HEK293 (cell line): ENCODE data around the gene OSTC.

ENCODE experiments used
- CTCF ChIA-PET: fragments of 350-600 bp; formaldehyde crosslinking; extraction: SDS; loops from one replicate; lab custom pipeline; 2021; ENCODE audit warnings: antibody characterized with exemption; lab: Yijun Ruan, JAX
- POLR2A ChIA-PET: fragments of 300-600 bp; formaldehyde crosslinking; extraction: SDS; loops from one replicate; lab custom pipeline; 2020; ENCODE audit warnings: antibody characterized with exemption, inconsistent platforms; lab: Yijun Ruan, JAX
- H3K27ac ChIP-seq: fragments of 200-500 bp; sonication (Bioruptor generic); 2 replicates; pipeline ENCODE4 v1.5.1; 2014; ENCODE audit warnings: low read depth, low read length, control low read depth, inconsistent platforms; ENCODE audit errors: extremely low read depth
- H3K36me3 ChIP-seq, 2 experiments: fragments of 200-500 bp in 1 of 2; sonication (Bioruptor generic) in 1 of 2; 1 replicate in 1 of 2; 2 replicates in 1 of 2; pipeline ENCODE4 v1.5.1; 2014 to 2017; ENCODE audit warnings: inconsistent platforms in 2 of 2, low read length in 2 of 2; ENCODE audit not compliant: control insufficient read depth in 2 of 2, insufficient read depth in 1 of 2
- H3K4me1 ChIP-seq: fragments of 200-500 bp; sonication (Bioruptor generic); 2 replicates; pipeline ENCODE4 v1.5.1; 2014; ENCODE audit warnings: mild to moderate bottlenecking, low read length, inconsistent platforms; ENCODE audit not compliant: control insufficient read depth, insufficient read depth
- H3K4me3 ChIP-seq: 2 replicates; pipeline ENCODE4 v1.5.1; 2011; ENCODE audit warnings: low read depth, mild to moderate bottlenecking, control low read depth, low read length, moderate library complexity
- H3K9me3 ChIP-seq: fragments of 200-500 bp; sonication (Bioruptor generic); 2 replicates; pipeline ENCODE4 v1.5.1; 2014; ENCODE audit warnings: low read depth, low read length, inconsistent platforms; ENCODE audit not compliant: control insufficient read depth, insufficient read depth
- AEBP2 ChIP-seq: fragments of 450-650 bp; formaldehyde crosslinking; IDR thresholded peaks from 2 replicates; pipeline ENCODE4 v1.5.1; 2016; ENCODE audit warnings: missing biosample characterization, missing genetic modification characterization, borderline replicate concordance
- PRDM4 ChIP-seq: fragments of 450-650 bp; formaldehyde crosslinking; IDR thresholded peaks from 2 replicates; pipeline ENCODE4 v1.5.1; 2017; ENCODE audit warnings: missing biosample characterization, missing genetic modification characterization
- SP2 ChIP-seq: fragments of 450-650 bp; formaldehyde crosslinking; IDR thresholded peaks from 2 replicates; pipeline ENCODE4 v1.5.1; 2016; ENCODE audit warnings: missing biosample characterization, missing genetic modification characterization
- TRIM28 ChIP-seq: IDR thresholded peaks from 2 replicates; pipeline ENCODE4 v1.6.1; 2011; ENCODE audit warnings: low read length, control low read depth, borderline replicate concordance
- WT1 ChIP-seq: fragments of 450-650 bp; formaldehyde crosslinking; IDR thresholded peaks from 2 replicates; pipeline ENCODE4 v1.5.1; 2016; ENCODE audit warnings: missing biosample characterization, missing genetic modification characterization
- ZBTB1 ChIP-seq: fragments of 450-650 bp; formaldehyde crosslinking; IDR thresholded peaks from 2 replicates; pipeline ENCODE4 v1.5.1; 2016; ENCODE audit warnings: missing biosample characterization, missing genetic modification characterization
- ZFP41 ChIP-seq: fragments of 450-650 bp; formaldehyde crosslinking; IDR thresholded peaks from 2 replicates; pipeline ENCODE4 v1.5.1; 2016; ENCODE audit warnings: missing biosample characterization, missing genetic modification characterization, borderline replicate concordance
- ZNF112 ChIP-seq: fragments of 450-650 bp; formaldehyde crosslinking; IDR thresholded peaks from 2 replicates; pipeline ENCODE4 v1.5.0; 2017; ENCODE audit warnings: missing biosample characterization, missing genetic modification characterization
- ZNF146 ChIP-seq: fragments of 450-650 bp; formaldehyde crosslinking; IDR thresholded peaks from 2 replicates; pipeline ENCODE4 v1.5.1; 2016; ENCODE audit warnings: missing biosample characterization, missing genetic modification characterization
- ZNF184 ChIP-seq: fragments of 450-650 bp; IDR thresholded peaks from 2 replicates; pipeline ENCODE4 v1.5.1; 2018; ENCODE audit warnings: missing biosample characterization, mild to moderate bottlenecking, missing genetic modification characterization
- ZNF362 ChIP-seq: fragments of 450-650 bp; formaldehyde crosslinking; IDR thresholded peaks from 2 replicates; pipeline ENCODE4 v1.5.1; 2016; ENCODE audit warnings: missing biosample characterization, missing genetic modification characterization
- ZNF416 ChIP-seq: fragments of 450-650 bp; formaldehyde crosslinking; IDR thresholded peaks from 2 replicates; pipeline ENCODE4 v1.5.1; 2016; ENCODE audit warnings: missing biosample characterization, missing genetic modification characterization
- ZNF433 ChIP-seq: fragments of 450-650 bp; formaldehyde crosslinking; IDR thresholded peaks from 2 replicates; pipeline ENCODE4 v1.5.1; 2016; ENCODE audit warnings: missing biosample characterization, missing genetic modification characterization, low read depth
- ZNF548 ChIP-seq: fragments of 450-650 bp; formaldehyde crosslinking; IDR thresholded peaks from 2 replicates; pipeline ENCODE4 v1.5.1; 2016; ENCODE audit warnings: missing biosample characterization, missing genetic modification characterization
- ZNF561 ChIP-seq: fragments of 450-650 bp; IDR thresholded peaks from 2 replicates; pipeline ENCODE4 v1.5.1; 2018; ENCODE audit warnings: missing biosample characterization, missing genetic modification characterization, borderline replicate concordance
- ZNF600 ChIP-seq: fragments of 450-650 bp; formaldehyde crosslinking; IDR thresholded peaks from 2 replicates; pipeline ENCODE4 v1.5.1; 2016; ENCODE audit warnings: missing biosample characterization, missing genetic modification characterization
- ZNF610 ChIP-seq: fragments of 450-650 bp; formaldehyde crosslinking; IDR thresholded peaks from 2 replicates; pipeline ENCODE4 v1.5.1; 2016; ENCODE audit warnings: missing biosample characterization, missing genetic modification characterization, borderline replicate concordance
- ZNF776 ChIP-seq: fragments of 450-650 bp; formaldehyde crosslinking; IDR thresholded peaks from 2 replicates; pipeline ENCODE4 v1.5.0; 2017; ENCODE audit warnings: missing biosample characterization, missing genetic modification characterization, borderline replicate concordance
- ZNF837 ChIP-seq: fragments of 450-650 bp; formaldehyde crosslinking; IDR thresholded peaks from 2 replicates; pipeline ENCODE4 v1.5.1; 2016; ENCODE audit warnings: missing biosample characterization, missing genetic modification characterization
- ZSCAN16 ChIP-seq: fragments of 450-650 bp; formaldehyde crosslinking; IDR thresholded peaks from 2 replicates; pipeline ENCODE4 v1.5.1; 2016; ENCODE audit warnings: missing biosample characterization, missing genetic modification characterization
- ZSCAN30 ChIP-seq: fragments of 450-650 bp; IDR thresholded peaks from 2 replicates; pipeline ENCODE4 v1.5.1; 2018; ENCODE audit warnings: missing biosample characterization, mild to moderate bottlenecking, missing genetic modification characterization, moderate library complexity

OSTC gene

GRCh38 chr4:108702960-108703359 is 52.6 kb downstream of the OSTC start:
- no peaks in the 10 kb centered on the region for H3K4me1 ChIP-seq
- no peak overlapping the region for H3K4me3 ChIP-seq
- no peaks in the 10 kb centered on the region for H3K36me3 ChIP-seq
- H3K9me3 ChIP-seq: no peaks in the 10 kb centered on the region
- no peak overlapping the region for H3K27ac ChIP-seq
- CTCF ChIA-PET: interaction anchor here (1.1 kb wide), 1 partner anchor 16 kb away, joined by 3 read pairs; no protein-coding TSS in a partner anchor
- TF ChIP-seq SP2 (tag by site-specific recombination) (no peak), ZNF416 (tag by site-specific recombination) (no peak), ZNF112 (tag by site-specific recombination) (no peak), ZNF362 (tag by site-specific recombination) (no peak), ZNF776 (tag by site-specific recombination) (no peak), ZSCAN30 (tag by site-specific recombination) (no peak), ZNF146 (tag by site-specific recombination) (no peak)
- TF ChIP-seq, all 188 proteins: peak for 0
- POLR2A ChIA-PET: no interaction called here

GRCh38 chr4:108703370-108703769 is 53.0 kb downstream of the OSTC start:
- Histone ChIP-seq H3K27ac (no peak overlapping the region), H3K4me3 (no peak overlapping the region), H3K4me1 (no peaks in the 10 kb centered on the region), H3K36me3 (no peaks in the 10 kb centered on the region), H3K9me3 (no peaks in the 10 kb centered on the region)
- TF ChIP-seq ZBTB1 (no peak), ZSCAN16 (no peak), ZNF600 (tag by site-specific recombination) (no peak)
- ChIA-PET CTCF (interaction anchor here (1.1 kb wide), 1 partner anchor 16 kb away, joined by 3 read pairs; no protein-coding TSS in a partner anchor), POLR2A (no interaction called here)

GRCh38 chr4:108703966-108704365 is 53.6 kb downstream of the OSTC start:
- H3K27ac ChIP-seq: no peak overlapping the region
- no peaks in the 10 kb centered on the region for H3K4me1 ChIP-seq
- ChIA-PET CTCF (no interaction called here), POLR2A (no interaction called here)
- H3K4me3 ChIP-seq: no peak overlapping the region
- no peaks in the 10 kb centered on the region for H3K36me3 ChIP-seq
- TF ChIP-seq AEBP2 (tag by site-specific recombination): no peak
- no peak for TF ChIP-seq ZNF561 (tag by site-specific recombination)
- TF ChIP-seq ZFP41 (tag by site-specific recombination): no peak
- no peaks in the 10 kb centered on the region for H3K9me3 ChIP-seq

- POLR2A ChIA-PET: no interaction called here
- TF ChIP-seq WT1 (tag by site-specific recombination) (no peak), PRDM4 (tag by site-specific recombination) (no peak), ZNF548 (tag by site-specific recombination) (no peak), TRIM28 (no peak), ZNF837 (tag by site-specific recombination) (no peak), ZNF433 (tag by site-specific recombination) (no peak), ZNF184 (no peak), ZNF610 (tag by site-specific recombination) (no peak), ZBTB1 (no peak)
Measured at GRCh38 chr4:108706289-108706688, 55.9 kb downstream of the OSTC start.

More at GRCh38 chr4:108706289-108706688, 55.9 kb downstream of the OSTC start:
- CTCF ChIA-PET: interaction anchor here (0.5 kb wide), 1 partner anchor 669 kb away, joined by 3 read pairs; no protein-coding TSS in a partner anchor
- H3K4me3 ChIP-seq: no peak overlapping the region
- H3K27ac ChIP-seq: no peak overlapping the region
- H3K9me3 ChIP-seq: no peaks in the 10 kb centered on the region
- H3K36me3 ChIP-seq: no peaks in the 10 kb centered on the region
- no peaks in the 10 kb centered on the region for H3K4me1 ChIP-seq
